ENCODE results near the gene SSBP3. TPM values are rescaled to one million over a fixed set of nuclear protein-coding genes. Genes with fewer than 3 reads are reported as not detected.

Gene SSBP3
- total RNA-seq, 1 experiment from 2014 or later: 37.5 TPM

DNA sequence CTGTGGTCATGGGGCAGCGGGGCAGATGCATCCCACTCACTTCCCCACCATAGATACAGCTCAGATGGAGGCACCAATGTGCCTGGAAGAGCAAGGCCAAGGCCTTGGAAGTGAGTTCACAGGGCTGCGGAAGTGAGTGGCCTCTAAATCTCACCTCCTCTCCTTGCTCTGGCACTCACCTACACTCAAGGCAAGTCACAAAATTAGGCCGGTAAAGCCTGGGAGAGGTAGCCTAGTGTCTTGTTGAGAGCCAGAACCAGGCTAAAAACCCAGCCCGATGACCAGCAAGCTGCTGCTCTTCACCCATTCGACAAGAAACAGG, 57.5 kb downstream of the SSBP3 start:
- intact Hi-C loops (cut with micrococcal nuclease): no loop called here
- no peak for DNase-seq (ENCODE audit: low read depth, low spot score)
- H3K4me1 ChIP-seq (ENCODE audit: control insufficient read depth in 1 of 2, insufficient read depth in 2 of 2, low read length in 2 of 2): no peaks in the 10 kb centered on the region
- H3K36me3 ChIP-seq (ENCODE audit: control insufficient read depth in 1 of 2, insufficient read depth in 2 of 2, low read length in 2 of 2): no peaks in the 10 kb centered on the region
- H3K9me3 ChIP-seq (ENCODE audit: control insufficient read depth in 1 of 2, insufficient read depth in 1 of 2, low read depth in 1 of 2, low read length in 2 of 2): no peaks in the 10 kb centered on the region
- TF ChIP-seq, protein P1, sequence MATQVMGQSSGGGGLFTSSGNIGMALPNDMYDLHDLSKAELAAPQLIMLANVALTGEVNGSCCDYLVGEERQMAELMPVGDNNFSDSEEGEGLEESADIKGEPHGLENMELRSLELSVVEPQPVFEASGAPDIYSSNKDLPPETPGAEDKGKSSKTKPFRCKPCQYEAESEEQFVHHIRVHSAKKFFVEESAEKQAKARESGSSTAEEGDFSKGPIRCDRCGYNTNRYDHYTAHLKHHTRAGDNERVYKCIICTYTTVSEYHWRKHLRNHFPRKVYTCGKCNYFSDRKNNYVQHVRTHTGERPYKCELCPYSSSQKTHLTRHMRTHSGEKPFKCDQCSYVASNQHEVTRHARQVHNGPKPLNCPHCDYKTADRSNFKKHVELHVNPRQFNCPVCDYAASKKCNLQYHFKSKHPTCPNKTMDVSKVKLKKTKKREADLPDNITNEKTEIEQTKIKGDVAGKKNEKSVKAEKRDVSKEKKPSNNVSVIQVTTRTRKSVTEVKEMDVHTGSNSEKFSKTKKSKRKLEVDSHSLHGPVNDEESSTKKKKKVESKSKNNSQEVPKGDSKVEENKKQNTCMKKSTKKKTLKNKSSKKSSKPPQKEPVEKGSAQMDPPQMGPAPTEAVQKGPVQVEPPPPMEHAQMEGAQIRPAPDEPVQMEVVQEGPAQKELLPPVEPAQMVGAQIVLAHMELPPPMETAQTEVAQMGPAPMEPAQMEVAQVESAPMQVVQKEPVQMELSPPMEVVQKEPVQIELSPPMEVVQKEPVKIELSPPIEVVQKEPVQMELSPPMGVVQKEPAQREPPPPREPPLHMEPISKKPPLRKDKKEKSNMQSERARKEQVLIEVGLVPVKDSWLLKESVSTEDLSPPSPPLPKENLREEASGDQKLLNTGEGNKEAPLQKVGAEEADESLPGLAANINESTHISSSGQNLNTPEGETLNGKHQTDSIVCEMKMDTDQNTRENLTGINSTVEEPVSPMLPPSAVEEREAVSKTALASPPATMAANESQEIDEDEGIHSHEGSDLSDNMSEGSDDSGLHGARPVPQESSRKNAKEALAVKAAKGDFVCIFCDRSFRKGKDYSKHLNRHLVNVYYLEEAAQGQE (IDR thresholded peaks at IDR 0.05; ENCODE audit: low read depth): no peak
- TF ChIP-seq JUND (IDR thresholded peaks at IDR 0.05): no peak
- TF ChIP-seq ELF1 (IDR thresholded peaks at IDR 0.05; ENCODE audit: borderline replicate concordance, low read depth): no peak
- TF ChIP-seq TCF7L2 (IDR thresholded peaks at IDR 0.05; ENCODE audit: borderline replicate concordance, extremely low read depth, insufficient read depth, insufficient read length): no peak
- TF ChIP-seq, protein P2, sequence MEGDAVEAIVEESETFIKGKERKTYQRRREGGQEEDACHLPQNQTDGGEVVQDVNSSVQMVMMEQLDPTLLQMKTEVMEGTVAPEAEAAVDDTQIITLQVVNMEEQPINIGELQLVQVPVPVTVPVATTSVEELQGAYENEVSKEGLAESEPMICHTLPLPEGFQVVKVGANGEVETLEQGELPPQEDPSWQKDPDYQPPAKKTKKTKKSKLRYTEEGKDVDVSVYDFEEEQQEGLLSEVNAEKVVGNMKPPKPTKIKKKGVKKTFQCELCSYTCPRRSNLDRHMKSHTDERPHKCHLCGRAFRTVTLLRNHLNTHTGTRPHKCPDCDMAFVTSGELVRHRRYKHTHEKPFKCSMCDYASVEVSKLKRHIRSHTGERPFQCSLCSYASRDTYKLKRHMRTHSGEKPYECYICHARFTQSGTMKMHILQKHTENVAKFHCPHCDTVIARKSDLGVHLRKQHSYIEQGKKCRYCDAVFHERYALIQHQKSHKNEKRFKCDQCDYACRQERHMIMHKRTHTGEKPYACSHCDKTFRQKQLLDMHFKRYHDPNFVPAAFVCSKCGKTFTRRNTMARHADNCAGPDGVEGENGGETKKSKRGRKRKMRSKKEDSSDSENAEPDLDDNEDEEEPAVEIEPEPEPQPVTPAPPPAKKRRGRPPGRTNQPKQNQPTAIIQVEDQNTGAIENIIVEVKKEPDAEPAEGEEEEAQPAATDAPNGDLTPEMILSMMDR (IDR thresholded peaks at IDR 0.05 in 2 of 3, conservative IDR thresholded peaks at IDR 0.05 in 1 of 3; ENCODE audit: borderline replicate concordance in 1 of 3, insufficient read depth in 1 of 3, low read depth in 2 of 3, low read length in 2 of 3): no peak
- no peak for TF ChIP-seq EZH2phosphoT487 (IDR thresholded peaks at IDR 0.05; ENCODE audit: borderline replicate concordance)
- H3K9ac ChIP-seq (ENCODE audit: low read length): no peak overlapping the region
- H3K9me2 ChIP-seq (ENCODE audit: insufficient read depth): no peaks in the 10 kb centered on the region
- no peak overlapping the region for H3K4me2 ChIP-seq (ENCODE audit: low read length)
- ChIA-PET POLR2A (no interaction called here), RAD21 (ENCODE audit: low non-redundant PET in 1 of 2, low total read pairs in 2 of 2, uncharacterized antibody in 2 of 2, unreplicated experiment in 2 of 2) (no interaction called here), CTCF (no interaction called here)
- no TSS peak for BruUV-seq (replicated peaks)
- H2AFZ ChIP-seq (ENCODE audit: low read depth, low read length, poor library complexity, severe bottlenecking): no peak overlapping the region
- no peak for ATAC-seq
- H3K79me2 ChIP-seq (ENCODE audit: insufficient read depth, low read length): no peaks in the 10 kb centered on the region
- H3K27me3 ChIP-seq (ENCODE audit: insufficient read depth, low read length): no peaks in the 10 kb centered on the region
- no peaks in the 10 kb centered on the region for H4K20me1 ChIP-seq (ENCODE audit: insufficient read depth)
- no peak overlapping the region for H3K27ac ChIP-seq (ENCODE audit: low read depth, low read length)
- no peak overlapping the region for H3K4me3 ChIP-seq (replicated peaks in 1 of 2; ENCODE audit: low read depth in 1 of 2, low read length in 2 of 2)
